GM19023 (cell line): Measurements from ENCODE around the gene VPS9D1.

Experiments used
- ATAC-seq: cut with Tn5 transposase; IDR thresholded peaks from one replicate; pipeline ENCODE4 v1.9.1; 2021; ENCODE audit warnings: mild to moderate bottlenecking, moderate library complexity; ENCODE audit not compliant: unreplicated experiment

Gene VPS9D1

DNA sequence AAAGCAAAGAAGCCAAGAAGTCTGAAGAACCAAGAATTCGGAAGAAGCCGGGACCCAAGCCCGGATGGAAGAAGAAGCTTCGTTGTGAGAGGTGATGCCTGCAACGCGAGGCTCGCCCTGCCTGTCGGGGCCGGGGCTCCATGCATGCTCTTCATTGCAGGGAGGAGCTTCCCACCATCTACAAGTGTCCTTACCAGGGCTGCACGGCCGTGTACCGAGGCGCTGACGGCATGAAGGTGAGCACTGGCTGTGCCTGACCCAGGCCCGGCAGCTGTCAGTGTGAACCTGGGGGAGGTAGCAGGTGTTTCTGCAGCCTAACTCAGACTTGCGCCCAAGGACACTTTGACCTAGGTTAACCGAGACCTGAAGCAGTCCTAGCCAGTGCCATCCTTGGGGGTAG lies 12.6 kb upstream of the VPS9D1 start:
- no peak for ATAC-seq

DNA sequence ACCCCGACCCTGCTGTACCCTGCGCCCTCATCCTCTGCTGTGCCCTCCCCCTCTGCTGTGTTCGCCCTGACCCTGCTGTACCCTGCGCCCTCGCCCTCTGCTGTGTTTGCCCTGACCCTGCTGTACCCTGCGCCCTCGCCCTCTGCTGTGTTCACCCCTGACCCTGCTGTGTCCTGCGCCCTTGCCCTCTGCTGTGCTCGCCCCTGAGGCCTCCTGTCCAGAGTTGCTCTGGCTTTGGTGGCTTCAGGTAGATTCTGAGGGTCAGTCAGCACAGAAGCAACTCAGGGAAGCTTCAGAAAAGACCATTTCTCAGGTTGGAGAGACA lies 12.2 kb upstream of the VPS9D1 start:
- ATAC-seq, result no peak

DNA sequence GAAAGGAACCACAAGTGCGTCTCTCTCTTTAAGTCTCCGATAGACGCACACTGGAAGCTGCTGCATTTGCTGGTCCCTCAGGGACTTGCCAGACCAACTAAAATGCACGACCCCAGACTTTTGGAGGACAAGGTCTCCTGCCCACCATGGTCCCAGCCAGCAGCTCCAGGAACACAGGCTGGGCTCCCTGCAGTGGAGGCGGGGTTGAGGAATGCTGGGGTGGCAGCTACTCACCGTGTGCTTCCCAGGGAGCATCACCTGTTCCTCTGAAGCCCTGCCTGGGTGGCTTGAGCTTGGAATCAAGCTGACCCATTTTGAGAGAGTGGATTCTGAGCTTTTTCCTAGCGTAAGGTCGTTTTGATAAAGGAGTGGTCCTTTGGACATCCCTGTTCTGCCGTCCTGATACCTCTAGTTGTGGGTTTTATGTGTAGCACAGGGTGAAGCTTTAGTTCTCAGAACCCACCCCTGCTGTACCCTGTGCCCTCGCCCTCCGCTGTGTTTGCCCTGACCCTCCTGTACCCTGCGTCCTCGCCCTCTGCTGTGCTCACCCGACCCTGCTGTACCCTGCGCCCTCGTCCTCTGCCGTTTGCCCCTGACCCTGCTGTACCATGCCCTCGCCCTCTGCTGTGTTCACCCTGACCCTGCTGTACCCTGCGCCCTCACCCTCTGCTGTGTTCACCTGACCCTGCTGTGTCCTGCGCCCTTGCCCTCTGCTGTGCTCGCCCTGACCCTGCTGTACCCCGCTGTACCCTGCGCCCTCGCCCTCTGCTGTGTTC lies 11.6 kb upstream of the VPS9D1 start:
- no peak for ATAC-seq

DNA sequence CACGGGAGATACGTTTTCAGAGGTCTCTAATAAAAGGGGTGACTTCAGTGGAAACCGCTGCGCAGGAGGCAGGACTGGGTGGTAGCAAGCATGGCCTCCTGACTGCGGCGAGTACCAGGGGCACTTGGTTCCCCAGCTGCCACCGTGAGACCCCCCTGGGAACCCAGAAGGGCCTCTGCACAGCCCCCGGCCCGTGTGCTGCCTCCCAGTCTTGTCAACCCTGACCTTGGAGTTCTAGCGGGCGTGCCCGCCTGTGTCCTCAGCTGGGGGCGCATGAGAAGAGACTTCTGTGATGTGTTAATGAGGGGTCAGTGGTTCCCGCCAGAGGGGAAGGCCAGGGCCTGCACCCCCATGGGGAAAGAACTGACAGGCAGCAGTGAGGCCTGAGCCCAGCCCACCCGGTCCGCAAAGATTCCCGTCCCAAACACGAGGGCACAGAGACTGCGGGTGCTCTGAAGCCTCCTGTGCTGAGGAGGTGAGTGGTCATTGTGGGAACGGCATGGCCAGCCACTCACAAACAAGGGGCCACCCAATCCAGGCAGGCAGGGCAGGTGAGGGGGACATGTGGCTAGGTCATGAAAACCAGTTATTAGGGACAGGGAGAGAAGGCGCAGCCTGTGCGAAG lies 10.0 kb upstream of the VPS9D1 start:
- no peak for ATAC-seq

DNA sequence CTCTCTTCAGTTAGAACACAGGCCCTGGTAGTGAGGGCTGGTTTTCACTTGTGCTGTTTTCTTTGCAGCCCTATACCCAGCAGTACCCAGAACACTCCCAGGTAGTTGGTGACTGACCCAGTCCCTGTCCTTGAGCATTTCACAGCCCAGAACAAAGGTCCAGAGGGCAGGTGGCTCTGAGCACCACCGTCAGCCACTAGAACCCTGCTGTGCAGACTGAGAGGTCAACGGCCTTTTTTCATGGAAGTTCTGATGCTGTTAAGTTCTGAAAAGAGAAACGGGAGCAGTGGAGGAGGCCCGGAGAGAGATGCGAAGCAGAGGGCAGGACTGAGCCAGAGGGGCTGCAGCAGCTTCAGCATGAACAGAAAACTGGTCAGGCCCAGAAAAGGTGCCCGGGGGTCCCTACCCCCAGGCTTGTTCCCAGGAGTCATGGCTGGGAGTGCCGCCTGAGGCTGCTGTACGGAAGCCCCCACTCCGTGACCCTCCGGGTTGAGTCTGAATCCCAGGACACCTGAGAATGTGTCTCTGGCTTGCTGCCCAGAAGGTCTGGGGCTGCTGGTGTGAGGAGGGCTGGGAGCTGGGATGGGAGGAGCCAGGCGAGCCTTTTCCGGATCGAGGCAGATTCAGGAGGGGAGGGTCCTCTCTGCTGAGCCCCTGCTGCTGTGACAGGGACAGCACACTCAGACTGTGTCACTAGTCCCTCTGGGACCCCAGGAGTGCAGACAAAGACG lies 9.3 kb upstream of the VPS9D1 start:
- no peak for ATAC-seq

DNA sequence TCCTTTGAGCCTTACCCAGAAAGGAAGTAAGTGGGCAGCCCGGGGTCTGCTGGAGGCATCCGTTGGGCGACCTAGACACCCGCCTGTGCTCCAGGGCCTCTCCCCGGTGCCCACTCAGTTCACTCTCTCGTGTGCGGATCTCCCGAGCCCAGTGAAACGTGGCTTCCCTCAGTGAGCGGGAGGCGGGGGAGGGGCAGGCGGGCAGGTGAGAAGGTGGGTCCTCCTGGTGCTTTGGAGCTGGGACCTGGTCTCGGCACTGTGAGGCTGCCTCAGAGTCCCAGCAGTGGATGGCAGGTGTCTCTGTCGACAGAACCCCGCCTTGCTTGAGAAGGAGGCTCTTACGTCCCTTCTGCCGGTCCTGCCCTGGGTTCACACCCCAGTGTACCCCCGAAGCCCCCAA lies 8.6 kb upstream of the VPS9D1 start:
- no peak for ATAC-seq

DNA sequence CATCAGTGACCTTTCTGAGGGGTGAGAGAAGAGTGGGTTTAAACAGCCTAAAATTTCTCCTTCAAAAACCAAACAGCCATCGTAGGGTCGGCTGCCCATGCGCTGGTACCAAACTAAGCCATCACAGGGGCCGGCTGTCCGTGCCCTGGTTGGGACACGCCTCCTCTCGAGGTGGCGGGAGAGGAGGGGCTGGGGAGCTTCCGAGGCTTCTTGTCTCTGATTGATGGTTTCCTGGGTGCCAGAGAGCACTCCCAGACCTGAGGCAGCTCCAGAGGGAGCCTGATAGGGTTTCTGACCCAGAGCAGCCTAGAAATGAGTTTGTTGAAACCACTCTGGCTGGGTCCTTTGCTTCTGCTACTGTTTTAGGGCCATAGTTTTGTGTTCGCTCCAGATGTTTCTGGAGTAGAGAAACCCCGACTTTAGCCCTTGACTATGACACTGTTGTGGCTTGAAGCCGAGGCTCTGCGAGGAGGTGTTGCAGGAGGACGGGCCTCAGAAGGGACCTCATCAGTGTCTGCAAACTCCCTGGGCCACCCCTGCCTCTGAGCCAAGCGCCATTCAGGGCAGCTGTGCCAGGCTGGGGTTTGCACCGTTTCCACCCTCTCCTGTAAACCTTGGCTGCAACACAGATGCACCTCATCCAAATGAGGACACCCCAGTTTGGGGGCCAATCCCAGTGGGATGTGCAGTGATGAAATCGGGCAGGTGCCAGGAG lies 6.9 kb upstream of the VPS9D1 start:
- no peak for ATAC-seq

DNA sequence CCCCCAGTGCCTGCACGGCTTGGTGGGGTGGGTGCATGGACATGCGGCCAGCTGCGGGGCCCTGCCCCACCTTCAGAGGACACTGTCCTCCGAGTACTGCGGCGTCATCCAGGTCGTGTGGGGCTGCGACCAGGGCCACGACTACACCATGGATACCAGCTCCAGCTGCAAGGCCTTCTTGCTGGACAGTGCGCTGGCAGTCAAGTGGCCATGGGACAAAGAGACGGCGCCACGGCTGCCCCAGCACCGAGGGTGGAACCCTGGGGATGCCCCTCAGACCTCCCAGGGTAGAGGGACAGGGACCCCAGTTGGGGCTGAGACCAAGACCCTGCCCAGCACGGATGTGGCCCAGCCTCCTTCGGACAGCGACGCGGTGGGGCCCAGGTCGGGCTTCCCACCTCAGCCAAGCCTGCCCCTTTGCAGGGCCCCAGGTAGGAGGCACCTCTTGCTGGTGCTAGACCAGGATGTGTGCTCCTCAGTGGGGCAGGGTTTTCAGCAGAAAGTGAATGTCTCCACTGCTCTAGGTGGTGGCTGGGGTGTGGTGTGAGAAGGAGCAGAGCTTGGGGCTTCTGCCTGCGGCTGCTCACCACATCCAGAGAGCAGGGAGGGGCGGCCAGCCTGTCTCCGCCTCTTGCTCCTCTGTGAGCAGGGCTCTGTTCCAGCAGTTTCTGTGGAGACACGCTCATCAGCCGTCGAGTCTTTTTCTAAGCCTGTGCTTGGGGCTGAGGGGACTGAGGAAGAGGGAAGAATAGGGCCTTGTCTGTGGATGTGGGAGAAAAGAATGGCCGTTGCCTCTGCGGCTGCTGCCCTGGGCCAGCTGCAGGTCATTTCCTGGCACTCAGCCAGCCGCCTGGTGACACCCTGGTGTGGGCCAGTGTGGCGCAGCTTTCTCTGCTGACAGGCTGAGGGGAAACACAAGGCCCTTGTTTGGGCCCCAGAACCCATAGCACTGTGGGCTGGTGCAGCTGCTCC lies 2.9 kb upstream of the VPS9D1 start:
- ATAC-seq, result no peak

DNA sequence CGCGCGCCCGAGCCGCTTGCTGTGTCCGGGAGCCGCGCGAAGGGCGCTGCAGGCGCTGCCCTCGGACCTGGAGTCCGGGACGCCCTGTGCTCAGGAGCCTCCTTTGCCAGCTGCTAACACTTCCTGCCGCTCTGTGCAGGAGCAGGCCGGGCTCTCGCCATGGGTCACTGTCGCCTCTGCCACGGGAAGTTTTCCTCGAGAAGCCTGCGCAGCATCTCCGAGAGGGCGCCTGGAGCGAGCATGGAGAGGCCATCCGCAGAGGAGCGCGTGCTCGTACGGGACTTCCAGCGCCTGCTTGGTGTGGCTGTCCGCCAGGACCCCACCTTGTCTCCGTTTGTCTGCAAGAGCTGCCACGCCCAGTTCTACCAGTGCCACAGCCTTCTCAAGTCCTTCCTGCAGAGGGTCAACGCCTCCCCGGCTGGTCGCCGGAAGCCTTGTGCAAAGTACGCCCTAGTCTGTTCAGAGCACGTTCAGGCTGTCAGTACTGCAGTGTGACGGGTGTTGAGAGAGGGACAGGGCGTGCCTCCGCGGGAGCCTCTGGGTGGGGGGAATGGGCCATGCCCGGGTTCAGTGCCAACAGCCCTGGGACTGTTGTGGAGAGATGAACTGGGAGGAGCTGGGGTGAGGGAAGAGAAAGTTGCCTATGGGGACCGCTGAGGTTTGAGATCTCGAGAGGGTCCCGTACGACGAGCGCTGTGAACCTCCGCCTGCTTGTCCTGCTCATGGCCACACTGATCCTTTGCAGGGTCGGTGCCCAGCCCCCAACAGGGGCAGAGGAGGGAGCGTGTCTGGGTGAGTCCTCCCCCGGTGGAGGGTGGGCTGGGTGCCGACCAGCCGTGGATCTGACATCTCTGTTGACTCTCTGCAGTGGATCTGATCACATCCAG lies 1.9 kb upstream of the VPS9D1 start:
- no peak for ATAC-seq

DNA sequence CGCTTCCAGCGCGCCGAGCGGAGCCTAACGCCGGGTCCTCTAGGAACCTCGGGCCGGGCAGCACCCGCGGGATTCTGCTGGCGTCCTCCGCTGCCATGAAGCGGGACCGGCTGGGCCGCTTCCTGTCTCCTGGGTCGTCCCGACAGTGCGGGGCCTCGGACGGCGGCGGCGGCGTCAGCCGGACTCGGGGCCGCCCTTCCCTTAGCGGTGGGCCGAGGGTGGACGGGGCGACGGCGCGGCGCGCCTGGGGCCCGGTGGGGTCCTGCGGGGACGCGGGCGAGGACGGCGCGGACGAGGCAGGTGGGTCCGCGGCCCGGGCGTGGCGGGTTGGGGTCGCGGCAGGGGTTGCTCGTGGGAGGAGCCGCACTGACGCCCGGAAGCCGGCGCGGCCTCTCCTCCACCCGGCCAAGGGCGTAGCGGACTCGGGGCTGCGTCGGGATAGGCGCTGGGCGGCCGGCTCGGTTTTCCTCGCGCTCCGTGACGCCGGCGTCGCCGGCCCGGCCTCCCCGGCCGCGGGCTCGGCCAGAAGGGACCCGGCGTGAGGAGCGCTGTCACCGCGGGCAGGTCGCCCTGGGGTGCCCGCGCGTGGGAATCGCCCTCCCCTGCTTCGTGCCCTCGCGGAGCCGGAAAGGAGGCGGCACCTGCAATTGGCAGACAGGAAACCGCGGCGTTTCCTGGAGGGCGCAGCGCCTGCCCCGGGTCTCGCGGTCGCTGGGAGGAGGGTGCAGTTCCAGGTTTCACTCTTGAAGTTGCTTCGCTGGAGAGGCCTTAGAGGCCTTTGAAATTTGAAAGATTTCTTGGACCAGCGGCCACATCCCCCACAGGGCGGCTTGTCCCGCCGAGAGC lies 1.1 kb upstream of the VPS9D1 start:
- ATAC-seq, result peak; percentile 23

DNA sequence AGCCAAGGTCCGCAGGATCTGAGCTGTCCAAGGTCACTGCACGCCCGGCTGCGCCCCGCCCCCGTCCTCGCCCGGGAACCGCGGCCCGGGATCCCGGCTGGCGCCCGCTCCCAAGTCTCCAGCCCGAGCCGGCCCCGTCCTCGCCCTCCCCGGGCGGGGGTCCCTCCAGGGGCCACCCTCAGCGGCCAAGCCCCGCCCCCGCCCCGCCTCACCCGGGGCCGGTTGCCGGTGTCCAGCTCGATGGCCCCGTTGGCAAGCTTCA lies 216 bp downstream of the VPS9D1 start:
- ATAC-seq, result peak; percentile 12

DNA sequence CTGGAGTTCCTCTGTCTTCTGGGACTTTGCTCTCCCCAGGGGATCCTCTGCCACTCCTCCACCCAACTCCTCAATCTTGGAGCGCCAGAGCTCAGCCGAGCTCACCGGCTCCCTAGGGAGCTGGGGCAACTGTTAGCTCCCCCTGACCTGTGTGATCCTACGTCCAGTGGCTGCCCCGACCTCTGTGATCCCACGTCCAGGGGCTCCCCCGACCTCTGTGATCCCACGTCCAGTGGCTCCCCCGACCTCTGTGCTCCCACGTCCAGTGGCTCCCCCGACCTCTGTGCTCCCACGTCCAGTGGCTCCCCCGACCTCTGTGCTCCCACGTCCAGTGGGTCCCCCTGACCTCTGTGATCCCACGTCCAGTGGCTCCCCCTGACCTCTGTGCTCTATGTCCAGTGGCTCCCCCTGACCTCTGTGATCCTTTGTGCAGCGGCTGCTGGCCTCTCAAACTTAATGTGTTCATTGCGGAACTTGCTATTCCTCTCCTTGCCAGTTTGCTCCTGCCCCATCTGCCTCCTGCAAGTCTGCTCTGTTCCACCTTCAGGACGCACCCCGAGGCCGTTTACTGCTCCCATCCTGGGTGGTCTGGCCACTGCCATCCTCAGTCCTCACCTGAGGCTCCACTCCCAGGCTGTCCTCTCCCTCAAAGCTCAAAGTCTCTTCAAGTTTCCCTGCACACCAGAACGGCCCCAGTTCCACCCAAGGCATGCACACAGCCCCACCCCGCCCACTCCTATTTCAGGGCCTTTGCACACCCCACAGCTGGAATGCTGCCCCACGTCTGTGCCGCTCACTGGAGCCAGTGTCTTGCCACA lies 2.8 kb downstream of the VPS9D1 start:
- ATAC-seq, result no peak

DNA sequence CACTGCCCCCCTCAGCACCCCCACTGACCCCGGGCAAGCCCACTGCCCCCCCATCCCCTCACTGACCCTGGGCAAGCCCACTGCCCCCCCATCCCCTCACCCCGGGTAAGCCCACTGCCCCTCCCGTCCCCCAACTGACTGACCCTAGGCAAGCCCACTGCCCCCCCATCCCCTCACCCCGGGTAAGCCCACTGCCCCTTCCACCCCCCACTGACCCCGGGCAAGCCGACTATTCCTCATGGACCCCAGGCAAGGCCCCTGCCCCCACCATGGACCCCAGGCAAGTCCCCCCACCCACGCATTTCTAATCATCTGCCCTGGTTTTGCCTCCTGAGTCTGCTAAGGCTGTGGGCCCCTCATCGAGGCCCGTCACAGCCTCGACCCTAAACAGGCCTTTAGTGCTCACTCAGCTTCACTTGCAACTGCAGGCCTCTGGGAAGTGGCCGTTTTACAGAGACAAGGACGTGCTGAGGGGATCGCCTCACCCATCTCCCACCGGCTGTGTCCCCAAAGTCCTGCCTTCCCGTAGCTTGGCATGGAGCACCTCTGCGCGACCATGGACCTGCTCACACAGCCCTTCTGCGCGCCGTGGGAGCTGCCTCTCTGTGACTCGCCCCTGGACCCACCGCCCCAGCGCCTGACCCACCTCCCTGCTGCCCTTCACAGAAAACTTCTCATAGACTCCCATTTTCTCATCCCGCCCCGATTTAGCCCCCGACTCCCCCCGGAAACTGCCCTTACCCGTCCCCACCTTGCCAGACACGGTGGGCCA lies 3.6 kb downstream of the VPS9D1 start:
- ATAC-seq, result no peak

DNA sequence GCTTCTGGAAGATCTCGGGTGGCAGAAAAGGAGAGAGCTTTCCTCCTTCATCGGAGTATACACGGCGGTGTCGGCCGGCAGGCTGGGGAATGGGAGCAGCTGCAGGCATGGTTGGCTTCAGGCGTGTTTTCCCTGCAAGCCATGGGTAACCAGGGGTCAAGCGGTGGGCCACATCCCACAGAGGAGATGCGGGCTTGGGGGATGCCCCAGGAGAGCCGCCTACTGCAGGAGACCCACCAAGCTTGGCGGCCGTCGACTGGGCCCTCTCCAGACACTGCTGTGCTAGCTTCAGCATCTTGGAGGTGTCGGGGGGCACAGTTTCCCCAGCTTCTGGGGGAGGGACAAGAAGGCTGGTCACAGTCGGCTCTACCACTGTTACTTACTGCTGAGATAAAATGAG lies 4.2 kb downstream of the VPS9D1 start:
- no peak for ATAC-seq

DNA sequence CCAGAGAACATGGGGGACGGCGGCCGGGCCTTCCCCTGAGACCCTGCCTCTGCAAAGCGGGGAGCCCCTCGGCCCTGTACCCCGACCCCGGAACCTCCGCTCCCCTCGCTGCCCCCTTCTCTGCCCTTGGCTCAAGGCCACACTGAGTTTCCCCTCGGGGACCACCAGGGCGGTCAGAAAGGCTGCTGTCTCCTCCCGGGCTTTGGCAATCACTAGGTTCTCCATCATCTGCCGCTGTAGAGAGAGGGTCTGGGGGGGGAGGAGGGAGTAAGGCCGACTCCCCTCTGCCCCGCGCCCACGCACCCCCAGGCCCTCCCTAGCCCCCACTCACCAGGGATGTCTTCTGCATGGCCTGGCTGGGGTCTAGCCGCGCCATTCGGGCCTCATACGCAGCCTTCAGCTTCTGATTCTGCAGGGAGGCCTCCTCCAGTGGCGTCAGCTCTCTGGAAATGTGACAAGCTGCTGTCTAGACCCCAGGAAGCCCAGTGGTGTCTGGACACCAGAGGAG lies 8.4 kb downstream of the VPS9D1 start:
- ATAC-seq, result no peak

DNA sequence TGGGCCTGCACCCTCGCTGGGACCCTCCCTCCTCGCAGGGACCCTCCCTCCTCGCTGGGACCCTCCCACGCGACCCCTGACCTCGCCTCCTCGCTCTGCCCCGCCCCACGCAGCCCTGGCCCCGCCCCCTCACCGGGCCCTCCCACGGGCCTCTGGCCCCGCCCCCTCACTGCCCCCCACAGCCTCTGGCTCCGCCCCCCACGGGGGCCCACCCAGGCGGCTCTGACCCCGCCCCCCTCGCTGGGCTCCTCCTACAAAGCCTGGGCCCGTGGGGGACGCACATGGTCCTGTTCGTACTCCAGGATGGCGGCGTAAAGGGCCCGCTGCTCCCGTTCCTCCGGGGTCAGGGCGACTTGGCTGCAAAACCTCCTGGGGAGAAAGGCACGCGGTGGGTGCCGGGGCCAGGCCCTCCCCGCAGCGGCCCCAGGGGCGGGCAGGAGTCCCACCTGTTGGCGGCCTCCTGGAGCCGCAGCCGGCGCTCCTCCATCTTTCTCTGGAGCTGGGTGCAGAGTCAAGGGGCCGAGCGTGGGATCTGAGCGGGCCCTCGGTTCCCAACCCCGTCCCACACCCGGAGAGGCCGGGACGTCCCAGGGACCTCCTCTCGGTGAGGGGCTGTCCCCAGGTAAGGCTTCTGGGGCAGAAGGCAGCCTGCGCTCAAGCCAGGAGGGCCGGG lies 9.0 kb downstream of the VPS9D1 start:
- no peak for ATAC-seq
